Endothelial cell of umbilical vein (primary cell): ENCODE results near the gene CUX1.

Experiments used
- CTCF ChIP-seq, 2 donors: IDR thresholded peaks; 1 replicate in 1 of 2; 2 replicates in 1 of 2; pipeline ENCODE4 v1.5.1; 2011; ENCODE audit warnings: low read length in 2 of 2, mild to moderate bottlenecking in 2 of 2, moderate library complexity in 2 of 2, control low read depth in 1 of 2, inconsistent platforms in 1 of 2, low read depth in 1 of 2; ENCODE audit not compliant: insufficient read depth in 1 of 2; ENCODE audit errors: extremely low read depth in 1 of 2
- EZH2 ChIP-seq: IDR thresholded peaks from 2 replicates; pipeline ENCODE4 v1.6.1; 2012; ENCODE audit warnings: borderline replicate concordance, low read depth, mild to moderate bottlenecking, moderate library complexity, low read length, inconsistent platforms; ENCODE audit not compliant: severe bottlenecking
- JUN ChIP-seq: IDR thresholded peaks from 2 replicates; pipeline ENCODE4 v1.6.1; 2011; ENCODE audit warnings: borderline replicate concordance, low read depth; ENCODE audit not compliant: insufficient read length, insufficient read depth
- POLR2A ChIP-seq: IDR thresholded peaks from 2 replicates; pipeline ENCODE4 v1.6.1; 2012; ENCODE audit warnings: low read depth, mild to moderate bottlenecking, control low read depth, low read length
- POLR2AphosphoS5 ChIP-seq: IDR thresholded peaks from 2 replicates; pipeline ENCODE4 v1.6.1; 2012; ENCODE audit warnings: low read depth, mild to moderate bottlenecking, control low read depth, low read length, moderate library complexity; ENCODE audit not compliant: insufficient read depth

GRCh38 chr7:102138676-102139075 is 321.2 kb downstream of the CUX1 start:
- no peak for TF ChIP-seq JUN
- TF ChIP-seq EZH2 = no peak
- no peak for TF ChIP-seq CTCF (IDR thresholded peaks at IDR 0.05; ENCODE audit: extremely low read depth in 1 of 2, insufficient read depth in 1 of 2, low read depth in 1 of 2, low read length in 2 of 2)
- TF ChIP-seq POLR2A = no peak
- TF ChIP-seq POLR2AphosphoS5 = no peak
